ENCODE results near the gene GARS1. TPM values are rescaled to one million over a fixed set of nuclear protein-coding genes. Genes with fewer than 3 reads are reported as not detected.

Gene GARS1
- total RNA-seq, 4 donors from 2014 or later, result 33.5 to 71.2 (median 58.1) TPM

- Histone ChIP-seq H3K9me3 (no peaks in the 10 kb centered on the region), H3K27ac (no peak overlapping the region), H3K4me1 (no peaks in the 10 kb centered on the region), H3K4me3 (no peak overlapping the region), H3K27me3 (no peaks in the 10 kb centered on the region), H3K36me3 (no peaks in the 10 kb centered on the region)
- TF ChIP-seq POLR2A (IDR thresholded peaks at IDR 0.05), result no peak
- intact Hi-C loops (cut with DNase I; ENCODE audit: low total_unique reads), result no loop called here
- no peak for DNase-seq
These were observed 37.8 kb upstream of the GARS1 start for GRCh38 chr7:30556840-30557239.

- TF ChIP-seq POLR2A (IDR thresholded peaks at IDR 0.05), result no peak
- TF ChIP-seq, protein P1, sequence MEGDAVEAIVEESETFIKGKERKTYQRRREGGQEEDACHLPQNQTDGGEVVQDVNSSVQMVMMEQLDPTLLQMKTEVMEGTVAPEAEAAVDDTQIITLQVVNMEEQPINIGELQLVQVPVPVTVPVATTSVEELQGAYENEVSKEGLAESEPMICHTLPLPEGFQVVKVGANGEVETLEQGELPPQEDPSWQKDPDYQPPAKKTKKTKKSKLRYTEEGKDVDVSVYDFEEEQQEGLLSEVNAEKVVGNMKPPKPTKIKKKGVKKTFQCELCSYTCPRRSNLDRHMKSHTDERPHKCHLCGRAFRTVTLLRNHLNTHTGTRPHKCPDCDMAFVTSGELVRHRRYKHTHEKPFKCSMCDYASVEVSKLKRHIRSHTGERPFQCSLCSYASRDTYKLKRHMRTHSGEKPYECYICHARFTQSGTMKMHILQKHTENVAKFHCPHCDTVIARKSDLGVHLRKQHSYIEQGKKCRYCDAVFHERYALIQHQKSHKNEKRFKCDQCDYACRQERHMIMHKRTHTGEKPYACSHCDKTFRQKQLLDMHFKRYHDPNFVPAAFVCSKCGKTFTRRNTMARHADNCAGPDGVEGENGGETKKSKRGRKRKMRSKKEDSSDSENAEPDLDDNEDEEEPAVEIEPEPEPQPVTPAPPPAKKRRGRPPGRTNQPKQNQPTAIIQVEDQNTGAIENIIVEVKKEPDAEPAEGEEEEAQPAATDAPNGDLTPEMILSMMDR (IDR thresholded peaks at IDR 0.05), result no peak
- H3K4me1 ChIP-seq, result no peaks in the 10 kb centered on the region
- H3K27ac ChIP-seq, result no peak overlapping the region
- no peak overlapping the region for H3K4me3 ChIP-seq
- no peaks in the 10 kb centered on the region for H3K36me3 ChIP-seq
- no peak for DNase-seq
- H3K9me3 ChIP-seq, result no peaks in the 10 kb centered on the region
- H3K27me3 ChIP-seq, result no peaks in the 10 kb centered on the region
- intact Hi-C loops (cut with DNase I; ENCODE audit: low total_unique reads), result no loop called here
These were observed 37.4 kb upstream of the GARS1 start for GRCh38 chr7:30557245-30557644.

DNA sequence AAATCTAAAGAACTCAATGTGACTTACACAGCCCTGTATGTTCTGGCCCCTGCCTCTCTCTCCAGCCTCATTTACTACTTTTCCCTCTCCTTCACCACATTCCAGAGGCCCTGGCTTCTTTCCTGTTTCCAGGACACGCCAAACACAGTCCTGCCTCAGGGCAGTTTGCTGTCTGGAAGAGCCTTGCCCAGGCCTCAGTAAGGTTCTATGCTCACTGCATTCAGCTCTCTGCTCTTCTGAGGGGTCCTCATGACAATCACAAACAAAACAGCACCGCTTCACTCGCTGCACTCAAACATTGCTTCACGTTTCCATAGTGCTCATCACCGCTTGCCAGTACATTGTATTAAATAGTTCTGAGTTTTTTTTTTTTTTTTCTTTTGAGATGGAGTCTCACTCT is 35.1 kb upstream of the GARS1 start:
- no peak for DNase-seq
- intact Hi-C loops (cut with DNase I; ENCODE audit: low total_unique reads), result no loop called here
- Histone ChIP-seq H3K4me3 (no peak overlapping the region), H3K36me3 (no peaks in the 10 kb centered on the region), H3K9me3 (no peaks in the 10 kb centered on the region), H3K4me1 (no peaks in the 10 kb centered on the region), H3K27ac (no peak overlapping the region), H3K27me3 (no peaks in the 10 kb centered on the region)
- TF ChIP-seq, protein P1 (IDR thresholded peaks at IDR 0.05), result no peak
- no peak for TF ChIP-seq POLR2A (IDR thresholded peaks at IDR 0.05)

GRCh38 chr7:30561389-30561788 is 33.3 kb upstream of the GARS1 start:
- Histone ChIP-seq H3K27me3 (no peaks in the 10 kb centered on the region), H3K36me3 (no peaks in the 10 kb centered on the region), H3K4me3 (no peak overlapping the region), H3K4me1 (no peaks in the 10 kb centered on the region), H3K9me3 (no peaks in the 10 kb centered on the region), H3K27ac (no peak overlapping the region)
- DNase-seq, result no peak
- intact Hi-C loops (cut with DNase I; ENCODE audit: low total_unique reads), result no loop called here
- TF ChIP-seq, protein P1 (IDR thresholded peaks at IDR 0.05), result no peak
- no peak for TF ChIP-seq POLR2A (IDR thresholded peaks at IDR 0.05)

DNA sequence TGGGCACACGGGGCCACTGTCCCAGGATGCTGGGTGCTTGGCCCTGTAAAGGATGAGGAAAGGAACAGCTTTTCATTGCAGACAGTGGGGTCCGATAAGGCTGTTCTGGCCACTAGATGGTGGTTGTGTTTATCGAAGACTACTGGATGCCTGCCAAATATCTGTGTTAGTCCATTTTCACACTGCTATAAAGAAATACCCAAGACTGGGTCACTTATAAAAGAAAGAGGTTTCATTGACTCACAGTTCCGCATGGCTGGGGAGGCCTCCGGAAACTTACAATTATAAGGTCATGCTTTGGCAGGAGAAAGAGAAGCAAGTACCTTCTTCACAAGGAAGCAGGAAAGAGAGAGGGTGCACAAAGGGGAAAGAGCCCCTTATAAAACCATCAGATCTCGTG is 32.2 kb upstream of the GARS1 start:
- TF ChIP-seq, protein P1 (IDR thresholded peaks at IDR 0.05), result no peak
- TF ChIP-seq POLR2A (IDR thresholded peaks at IDR 0.05), result no peak
- intact Hi-C loops (cut with DNase I; ENCODE audit: low total_unique reads), result no loop called here
- no peak overlapping the region for H3K27ac ChIP-seq
- H3K27me3 ChIP-seq, result no peaks in the 10 kb centered on the region
- no peaks in the 10 kb centered on the region for H3K4me1 ChIP-seq
- H3K36me3 ChIP-seq, result no peaks in the 10 kb centered on the region
- DNase-seq, result no peak
- no peak overlapping the region for H3K4me3 ChIP-seq
- no peaks in the 10 kb centered on the region for H3K9me3 ChIP-seq

DNA sequence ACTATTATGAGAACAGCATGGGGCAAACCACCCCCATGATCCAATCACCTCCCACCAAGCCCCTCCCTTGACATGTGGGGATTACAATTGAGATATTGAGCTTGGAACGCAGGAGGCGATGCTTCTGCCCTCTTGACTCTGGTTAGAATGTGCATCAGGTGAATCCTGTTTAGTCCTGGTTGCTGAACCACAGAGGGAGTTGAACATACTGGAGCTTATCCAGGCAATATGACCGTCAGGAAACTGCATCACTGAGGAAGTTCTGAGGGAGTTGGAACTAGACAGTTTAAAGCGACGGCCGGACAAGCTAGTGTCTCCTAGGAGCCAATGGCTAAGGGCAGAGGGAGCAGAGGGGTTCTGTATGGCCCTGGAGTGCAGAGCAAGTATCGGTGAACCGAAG is 31.8 kb upstream of the GARS1 start:
- DNase-seq, result no peak
- Histone ChIP-seq H3K36me3 (no peaks in the 10 kb centered on the region), H3K9me3 (no peaks in the 10 kb centered on the region), H3K4me1 (no peaks in the 10 kb centered on the region), H3K27ac (no peak overlapping the region), H3K27me3 (no peaks in the 10 kb centered on the region), H3K4me3 (no peak overlapping the region)
- TF ChIP-seq, protein P1 (IDR thresholded peaks at IDR 0.05), result no peak
- no peak for TF ChIP-seq POLR2A (IDR thresholded peaks at IDR 0.05)
- intact Hi-C loops (cut with DNase I; ENCODE audit: low total_unique reads), result no loop called here
